HepG2 (cell line): Measurements from ENCODE around the gene ZNF207. TPM values are rescaled to one million over a fixed set of nuclear protein-coding genes. Genes with fewer than 3 reads are reported as not detected.
A peak's percentile ranks its signal among the peaks of the same experiment; 100 is the strongest.

Source experiments
- CCAR2 ChIP-seq: fragments of 200-400 bp; formaldehyde crosslinking; optimal IDR thresholded peaks from 2 replicates; pipeline ENCODE3; 2018; ENCODE audit warnings: low read depth, mild to moderate bottlenecking, low read length, moderate library complexity
- DBP ChIP-seq: sonication (generic); formaldehyde crosslinking; IDR thresholded peaks from 2 replicates; pipeline ENCODE4 v1.4.0; 2020; ENCODE audit warnings: missing genetic modification reagents; ENCODE audit errors: not compliant biosample characterization
- GATAD2A ChIP-seq: IDR thresholded peaks from 2 replicates; pipeline ENCODE4 v1.6.1; 2016
- HMG20B ChIP-seq: conservative IDR thresholded peaks from 2 replicates; pipeline ENCODE4 v1.6.1; 2016; ENCODE audit warnings: missing genetic modification reagents, missing compliant biosample characterization
- HOXA5 ChIP-seq: sonication (generic); formaldehyde crosslinking; IDR thresholded peaks from 2 replicates; pipeline ENCODE4 v1.4.0; 2020; ENCODE audit warnings: missing genetic modification reagents
- XRCC5 ChIP-seq: fragments of 200-400 bp; formaldehyde crosslinking; optimal IDR thresholded peaks from 2 replicates; pipeline ENCODE3; 2017; ENCODE audit warnings: mild to moderate bottlenecking, low read length
- ZBTB34 ChIP-seq: sonication (generic); formaldehyde crosslinking; IDR thresholded peaks from 2 replicates; pipeline ENCODE4 v1.8.0; 2022; ENCODE audit warnings: mild to moderate bottlenecking, missing genetic modification reagents
- ZBTB37 ChIP-seq: sonication (generic); formaldehyde crosslinking; IDR thresholded peaks from 2 replicates; pipeline ENCODE4 v1.4.0; 2020; ENCODE audit warnings: mild to moderate bottlenecking, missing genetic modification reagents
- ZNF549 ChIP-seq: sonication (generic); formaldehyde crosslinking; IDR thresholded peaks from 2 replicates; pipeline ENCODE4 v1.5.0; 2020; ENCODE audit warnings: missing genetic modification reagents
- ZNF644 ChIP-seq: IDR thresholded peaks from 2 replicates; pipeline ENCODE4 v1.6.1; 2016; ENCODE audit warnings: low read depth
- ZNF724P ChIP-seq: sonication (generic); formaldehyde crosslinking; IDR thresholded peaks from 2 replicates; pipeline ENCODE4 v1.8.0; 2022; ENCODE audit warnings: missing genetic modification reagents, borderline replicate concordance
- ZNF746 ChIP-seq: sonication (generic); formaldehyde crosslinking; IDR thresholded peaks from 2 replicates; pipeline ENCODE4 v1.8.0; 2022; ENCODE audit warnings: mild to moderate bottlenecking, missing genetic modification reagents
- ZNF788 ChIP-seq: sonication (generic); formaldehyde crosslinking; IDR thresholded peaks from 2 replicates; pipeline ENCODE4 v1.5.0; 2020; ENCODE audit warnings: mild to moderate bottlenecking, missing genetic modification reagents, borderline replicate concordance
- polyA plus RNA-seq, 8 experiments: library from polyadenylated mRNA; depleted of rRNA in 3 of 8; stranded (reverse) in 7 of 8; unstranded in 1 of 8; fragments of >200 nt; fragmentation: Illumina TruSeq in 4 of 8; extraction: Trizol in 4 of 8; gene quantifications; 2 replicates each; pipeline versions ENCODE4 v1.2.1 to v1.2.3, GENCODE V29; 2011 to 2016; ENCODE audit warnings: low read depth in 4 of 8, missing spikeins in 1 of 8, mixed read lengths in 1 of 8; ENCODE audit not compliant: insufficient read depth in 1 of 8
- total RNA-seq, 5 experiments: library from RNA; depleted of rRNA; stranded (reverse); fragments of >200 nt; fragmentation: Illumina TruSeq; extraction: Trizol; gene quantifications; 2 replicates each; pipeline ENCODE4 v1.2.3, GENCODE V29; 2016; ENCODE audit warnings: low read depth in 1 of 5
- TF ChIP-seq, protein P1 (sequence below): sonication (generic); formaldehyde crosslinking; IDR thresholded peaks from 2 replicates; pipeline ENCODE4 v1.5.0; 2020; ENCODE audit warnings: mild to moderate bottlenecking, missing genetic modification reagents, borderline replicate concordance
- TF ChIP-seq, protein P2 (sequence below): IDR thresholded peaks from 2 replicates; pipeline ENCODE4 v1.6.1; 2016; ENCODE audit warnings: low read depth, borderline replicate concordance
- TF ChIP-seq, protein P3 (sequence below): sonication (generic); formaldehyde crosslinking; IDR thresholded peaks from 2 replicates; pipeline ENCODE4 v1.4.0; 2020; ENCODE audit warnings: missing genetic modification reagents

The ZNF207 gene
- total and polyA plus RNA-seq, 2 of the 13 experiments (the other 11 are each of a cell fraction or from before 2014, with no cell fraction given), result 150 to 164 TPM

- TF ChIP-seq HMG20B (CRISPR knock-in tag) (peak; percentile 70; the same call in 1 of the 2 replicates), XRCC5 (peak; percentile 78), ZNF724P (CRISPR knock-in tag) (no peak), HOXA5 (CRISPR knock-in tag) (no peak), ZBTB34 (peak; percentile 86), ZNF644 (CRISPR knock-in tag) (peak; percentile 47; the same call in 1 of the 2 replicates), DBP (no peak), GATAD2A (CRISPR knock-in tag) (peak; percentile 85; the same call in 1 of the 2 replicates), CCAR2 (no peak), ZNF746 (peak; percentile 58; the same call in 1 of the 2 replicates), ZNF788 (CRISPR knock-in tag) (peak; percentile 41; the same call in 1 of the 2 replicates), ZBTB37 (CRISPR knock-in tag) (peak; percentile 76), ZNF549 (0 out of 2 replicates have a peak, but pooled peaks have one; percentile 58)
- TF ChIP-seq, protein P1, sequence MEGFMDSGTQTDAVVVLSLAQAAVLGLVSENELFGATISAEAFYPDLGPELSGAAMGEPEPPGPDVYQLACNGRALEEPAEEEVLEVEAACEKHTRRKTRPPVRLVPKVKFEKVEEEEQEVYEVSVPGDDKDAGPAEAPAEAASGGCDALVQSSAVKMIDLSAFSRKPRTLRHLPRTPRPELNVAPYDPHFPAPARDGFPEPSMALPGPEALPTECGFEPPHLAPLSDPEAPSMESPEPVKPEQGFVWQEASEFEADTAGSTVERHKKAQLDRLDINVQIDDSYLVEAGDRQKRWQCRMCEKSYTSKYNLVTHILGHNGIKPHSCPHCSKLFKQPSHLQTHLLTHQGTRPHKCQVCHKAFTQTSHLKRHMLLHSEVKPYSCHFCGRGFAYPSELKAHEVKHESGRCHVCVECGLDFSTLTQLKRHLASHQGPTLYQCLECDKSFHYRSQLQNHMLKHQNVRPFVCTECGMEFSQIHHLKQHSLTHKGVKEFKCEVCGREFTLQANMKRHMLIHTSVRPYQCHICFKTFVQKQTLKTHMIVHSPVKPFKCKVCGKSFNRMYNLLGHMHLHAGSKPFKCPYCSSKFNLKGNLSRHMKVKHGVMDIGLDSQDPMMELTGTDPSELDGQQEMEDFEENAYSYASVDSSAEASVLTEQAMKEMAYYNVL (CRISPR knock-in tag), result peak; percentile 76; the same call in 1 of the 2 replicates
- TF ChIP-seq, protein P2, sequence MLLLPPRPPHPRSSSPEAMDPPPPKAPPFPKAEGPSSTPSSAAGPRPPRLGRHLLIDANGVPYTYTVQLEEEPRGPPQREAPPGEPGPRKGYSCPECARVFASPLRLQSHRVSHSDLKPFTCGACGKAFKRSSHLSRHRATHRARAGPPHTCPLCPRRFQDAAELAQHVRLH (CRISPR knock-in tag), result 0 out of 2 replicates have a peak, but pooled peaks have one; percentile 31
- TF ChIP-seq, protein P3, sequence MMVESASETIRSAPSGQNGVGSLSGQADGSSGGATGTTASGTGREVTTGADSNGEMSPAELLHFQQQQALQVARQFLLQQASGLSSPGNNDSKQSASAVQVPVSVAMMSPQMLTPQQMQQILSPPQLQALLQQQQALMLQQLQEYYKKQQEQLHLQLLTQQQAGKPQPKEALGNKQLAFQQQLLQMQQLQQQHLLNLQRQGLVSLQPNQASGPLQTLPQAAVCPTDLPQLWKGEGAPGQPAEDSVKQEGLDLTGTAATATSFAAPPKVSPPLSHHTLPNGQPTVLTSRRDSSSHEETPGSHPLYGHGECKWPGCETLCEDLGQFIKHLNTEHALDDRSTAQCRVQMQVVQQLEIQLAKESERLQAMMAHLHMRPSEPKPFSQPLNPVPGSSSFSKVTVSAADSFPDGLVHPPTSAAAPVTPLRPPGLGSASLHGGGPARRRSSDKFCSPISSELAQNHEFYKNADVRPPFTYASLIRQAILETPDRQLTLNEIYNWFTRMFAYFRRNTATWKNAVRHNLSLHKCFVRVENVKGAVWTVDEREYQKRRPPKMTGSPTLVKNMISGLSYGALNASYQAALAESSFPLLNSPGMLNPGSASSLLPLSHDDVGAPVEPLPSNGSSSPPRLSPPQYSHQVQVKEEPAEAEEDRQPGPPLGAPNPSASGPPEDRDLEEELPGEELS (CRISPR knock-in tag), result peak; percentile 73
Measured at GRCh38 chr17:32302860-32303649, 46.9 kb upstream of the ZNF207 start (continued).
